ENCODE measurements around the gene ZNF175.

ZNF175 gene

DNA sequence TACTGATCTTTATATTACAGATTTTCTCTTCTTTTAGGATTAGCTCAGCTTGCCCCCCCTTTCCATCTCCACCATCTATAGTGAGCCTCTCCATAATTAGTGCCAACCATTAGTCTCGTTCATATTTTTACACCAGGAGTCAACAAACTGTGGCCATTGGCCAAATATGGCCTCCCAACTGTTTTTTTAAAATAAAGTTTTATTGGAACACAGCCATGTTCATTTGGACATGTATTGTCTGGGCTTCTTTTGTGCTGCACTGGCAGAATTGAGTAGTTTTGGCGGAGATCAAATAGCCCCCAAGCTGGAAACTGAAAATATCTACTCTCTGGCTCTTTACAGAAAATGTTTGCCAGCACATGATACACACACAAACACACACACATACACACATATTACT, 18.4 kb downstream of the ZNF175 start:
- no peak for DNase-seq (ENCODE audit: low read depth)

DNA sequence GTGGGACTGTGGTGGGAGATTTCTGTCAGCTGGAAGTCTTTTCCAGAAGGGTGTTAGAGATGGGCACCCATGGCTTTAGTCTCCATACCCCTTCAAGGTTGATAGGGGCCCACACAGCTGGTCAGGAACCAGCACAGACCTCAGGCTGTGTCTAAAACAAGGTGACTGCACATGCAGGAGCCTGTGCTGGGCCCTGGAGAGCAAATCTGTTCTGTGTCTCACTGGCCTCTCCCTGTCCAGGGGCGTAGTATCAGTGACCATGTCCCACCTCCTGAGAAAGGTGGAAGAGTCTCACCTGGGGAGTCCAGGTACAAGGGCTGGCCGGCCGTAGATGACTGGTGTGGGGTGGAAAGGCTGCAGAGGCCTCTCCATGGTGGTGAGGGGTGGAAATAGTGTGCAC, 19.4 kb downstream of the ZNF175 start:
- DNase-seq (ENCODE audit: low read depth) = no peak

DNA sequence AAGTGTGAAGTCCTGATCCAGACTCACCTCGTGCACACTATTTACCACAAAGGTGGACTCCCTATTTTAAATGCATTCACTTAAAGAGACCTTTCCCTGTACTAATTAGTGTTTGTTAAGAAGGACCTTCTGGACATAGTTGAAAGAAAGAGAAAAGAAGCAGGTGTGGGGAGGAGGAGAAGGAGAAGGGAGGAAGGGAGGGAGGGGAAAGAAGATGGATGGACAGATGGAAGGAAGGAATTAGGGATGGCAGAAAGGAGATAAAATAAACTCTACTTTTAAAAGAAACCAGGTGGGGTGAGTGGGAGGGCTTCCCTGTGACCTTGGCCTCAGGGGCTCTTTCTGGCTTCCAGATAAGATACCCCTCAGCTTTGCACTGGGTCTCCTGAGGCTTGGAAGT, 21.4 kb downstream of the ZNF175 start:
- no peak for DNase-seq (ENCODE audit: low read depth)

DNA sequence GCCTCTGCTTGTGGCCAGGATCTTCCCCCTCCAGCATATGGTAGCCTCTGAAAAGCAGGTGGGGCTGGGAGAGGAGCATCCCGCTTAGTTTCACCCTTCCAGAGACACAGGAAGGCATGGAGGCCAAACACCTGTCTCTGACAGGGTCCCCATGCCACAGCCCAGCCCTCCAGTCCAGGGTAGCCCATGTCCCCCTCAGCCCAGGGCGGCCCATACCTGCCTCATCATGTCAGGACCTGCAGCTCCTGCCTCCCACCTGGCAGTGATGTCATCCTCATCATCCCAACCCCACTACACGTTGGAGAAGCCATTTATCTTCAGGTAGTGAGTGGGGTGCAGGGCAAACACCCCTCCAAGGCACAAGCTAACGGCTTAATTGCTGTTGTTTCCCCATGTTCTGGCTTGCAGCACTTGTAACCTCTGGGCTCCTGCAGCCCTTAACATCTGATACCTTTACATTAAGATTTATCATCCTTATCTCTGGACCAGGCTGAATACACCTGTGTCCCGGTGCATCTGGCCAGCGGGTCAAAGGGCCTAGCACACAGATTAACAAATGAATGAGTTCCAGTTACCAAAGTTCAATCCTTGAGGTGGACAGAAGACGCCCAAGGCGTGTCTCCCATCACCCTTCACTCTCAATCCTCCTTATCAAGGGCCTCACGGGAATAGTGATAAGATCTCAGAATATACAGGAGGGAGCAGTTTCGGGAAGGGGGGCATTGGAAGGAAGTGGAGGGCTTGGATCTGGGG, 22.2 kb downstream of the ZNF175 start:
- DNase-seq (ENCODE audit: low read depth) = no peak

DNA sequence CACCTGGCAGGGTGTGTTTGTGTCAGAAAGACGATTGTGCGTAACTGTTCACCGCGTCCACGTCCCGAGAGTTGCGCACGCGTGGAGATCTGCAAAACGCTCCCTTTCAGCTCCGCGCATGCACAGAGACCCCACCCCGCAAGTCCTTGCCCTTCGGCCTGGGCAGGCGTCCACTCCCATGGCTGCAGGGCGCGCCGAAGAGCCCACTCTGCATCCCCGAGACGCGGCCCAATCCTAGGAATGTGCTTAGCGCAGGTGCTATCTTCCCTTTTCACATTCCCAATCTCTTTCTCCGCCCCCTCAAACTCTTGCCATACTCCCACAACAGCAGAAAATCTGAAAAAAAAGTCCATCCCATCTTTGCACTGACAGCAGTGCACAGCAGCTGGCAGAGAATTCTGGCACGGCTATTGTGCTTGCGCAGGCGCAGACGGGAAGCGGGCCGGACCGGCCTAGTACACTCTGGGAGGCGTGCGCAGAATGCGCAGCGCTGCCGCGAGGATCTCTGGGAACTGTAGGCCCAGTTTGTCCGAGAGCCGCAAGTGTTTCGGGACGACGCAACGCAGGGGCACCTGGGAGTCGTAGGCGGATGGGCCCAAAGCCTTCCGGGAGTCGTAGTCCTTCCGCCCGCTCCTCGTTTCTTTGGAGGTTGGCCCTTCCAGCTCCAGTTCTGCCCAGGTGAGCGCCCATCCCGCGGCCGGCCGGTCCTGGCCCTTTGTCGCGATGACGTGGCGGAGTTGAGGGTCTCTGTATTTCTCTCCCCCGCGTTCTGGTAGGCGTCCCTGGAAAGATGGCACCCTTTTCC, 23.1 kb downstream of the ZNF175 start:
- DNase-seq (ENCODE audit: low read depth) = peak; percentile 94

DNA sequence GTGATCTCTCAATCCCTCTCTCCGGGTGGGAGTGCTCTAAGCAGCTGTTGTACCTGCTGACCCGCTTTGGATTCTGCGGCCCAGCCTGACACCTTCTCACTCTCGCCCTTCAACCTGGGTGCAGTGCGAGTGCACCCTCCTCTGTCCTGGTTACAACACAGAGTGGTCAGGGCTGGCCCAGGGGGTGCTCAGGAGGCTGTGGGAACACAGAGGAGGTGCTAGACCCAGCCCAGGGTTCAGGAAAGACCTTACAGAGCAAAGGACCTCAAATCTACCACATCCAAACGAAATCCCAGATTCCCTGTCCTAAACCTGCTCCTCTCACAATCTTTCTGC, 23.7 kb downstream of the ZNF175 start:
- no peak for DNase-seq (ENCODE audit: low read depth)

DNA sequence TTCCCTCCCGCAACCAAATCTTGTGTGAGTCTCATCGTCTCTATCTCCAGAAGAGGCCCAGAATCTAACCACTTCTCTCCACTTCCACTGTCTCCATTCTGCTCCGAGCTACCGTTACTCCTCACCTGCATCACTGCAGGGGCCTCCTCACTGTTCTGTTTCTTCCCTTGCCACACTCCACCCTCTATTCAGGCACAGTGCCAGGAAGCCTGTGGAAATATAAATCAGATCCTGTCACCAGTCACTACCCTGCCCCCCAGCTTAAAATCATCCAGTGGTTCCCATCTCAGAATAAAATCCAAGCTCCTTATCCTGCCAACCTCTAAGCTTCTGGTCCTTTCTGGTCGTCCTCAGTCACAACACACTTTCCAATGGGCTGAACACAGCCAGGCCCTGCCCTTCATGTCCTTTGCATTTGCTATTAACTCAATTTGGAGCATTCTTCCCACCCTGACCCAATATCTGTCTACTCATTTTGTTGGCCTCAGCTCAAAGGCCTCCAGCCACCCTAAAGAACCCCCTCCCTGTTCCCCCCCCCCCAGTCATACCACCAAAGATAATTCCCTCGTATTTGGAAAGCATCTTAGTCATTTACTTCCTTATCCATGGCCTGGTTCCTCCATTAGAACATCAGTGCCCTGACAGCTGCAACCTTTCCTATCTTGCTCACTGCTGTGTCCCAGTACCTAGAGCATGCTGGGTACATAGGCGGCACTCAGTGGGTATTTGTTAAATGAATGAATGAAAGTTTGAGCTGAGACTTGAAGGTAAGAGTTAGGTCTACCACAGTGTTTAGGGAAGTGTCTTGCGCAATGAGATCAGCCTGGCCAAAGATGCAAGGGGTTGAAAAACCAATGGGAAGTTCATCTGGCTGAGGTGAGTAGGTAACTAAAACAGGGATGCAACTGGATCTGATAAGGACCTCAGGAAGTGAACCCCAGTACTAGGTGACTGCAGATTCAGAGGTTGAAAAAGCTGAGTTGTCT, 24.4 kb downstream of the ZNF175 start:
- no peak for DNase-seq (ENCODE audit: low read depth)

DNA sequence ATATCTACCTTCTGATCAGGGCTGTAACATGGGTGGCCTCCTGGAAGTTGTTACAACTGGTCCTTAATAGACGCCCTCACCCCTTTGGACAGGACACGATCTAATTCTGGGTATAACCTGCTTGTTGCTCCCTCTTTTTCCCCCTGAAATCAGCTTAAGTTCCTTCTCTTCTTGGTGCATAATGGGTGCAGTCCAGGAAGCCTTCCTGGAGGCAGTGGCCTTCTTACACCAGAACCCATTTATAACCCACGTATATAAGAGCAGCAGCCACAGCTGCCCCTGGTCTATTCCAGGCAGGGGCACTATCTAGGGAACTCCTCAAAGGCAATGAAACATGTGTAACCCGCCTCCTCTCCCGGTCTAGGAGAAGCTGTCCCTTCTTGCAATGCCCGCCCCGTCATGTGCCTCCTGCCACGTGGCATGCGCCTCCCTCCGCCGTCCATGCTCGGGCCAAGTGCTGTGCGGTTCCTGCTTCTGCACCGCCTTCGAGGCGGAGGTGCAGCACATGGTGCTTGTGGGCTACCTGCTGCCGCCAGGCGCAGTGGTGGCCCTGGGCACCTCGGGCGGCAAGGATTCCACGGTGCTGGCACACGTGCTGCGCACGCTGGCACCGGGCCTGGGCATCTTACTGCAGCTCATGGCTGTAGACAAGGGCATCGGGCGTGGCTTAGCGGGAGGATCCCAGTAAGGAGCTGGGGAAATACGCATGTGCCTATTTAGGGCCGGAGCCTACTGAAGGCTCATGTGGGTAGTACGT, 27.3 kb downstream of the ZNF175 start:
- DNase-seq (ENCODE audit: low read depth) = no peak

DNA sequence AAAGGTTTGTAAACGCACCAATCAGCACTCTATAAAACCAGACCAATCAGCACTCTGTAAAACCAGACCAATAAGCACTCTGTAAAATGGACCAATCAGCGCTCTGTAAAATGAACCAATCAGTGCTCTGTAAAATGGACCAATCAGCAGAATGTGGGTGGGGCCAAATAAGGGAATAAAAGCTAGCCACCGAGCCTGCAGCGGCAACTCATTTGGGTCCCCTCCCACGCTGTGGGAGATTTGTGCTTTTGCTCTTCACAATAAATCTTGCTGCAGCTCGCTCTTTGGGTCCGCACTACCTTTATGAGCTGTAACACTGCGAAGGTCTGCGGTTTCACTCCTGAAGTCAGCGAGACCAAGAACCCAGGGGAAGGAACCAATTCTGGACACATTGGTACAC, 28.0 kb downstream of the ZNF175 start:
- DNase-seq (ENCODE audit: low read depth) = no peak

DNA sequence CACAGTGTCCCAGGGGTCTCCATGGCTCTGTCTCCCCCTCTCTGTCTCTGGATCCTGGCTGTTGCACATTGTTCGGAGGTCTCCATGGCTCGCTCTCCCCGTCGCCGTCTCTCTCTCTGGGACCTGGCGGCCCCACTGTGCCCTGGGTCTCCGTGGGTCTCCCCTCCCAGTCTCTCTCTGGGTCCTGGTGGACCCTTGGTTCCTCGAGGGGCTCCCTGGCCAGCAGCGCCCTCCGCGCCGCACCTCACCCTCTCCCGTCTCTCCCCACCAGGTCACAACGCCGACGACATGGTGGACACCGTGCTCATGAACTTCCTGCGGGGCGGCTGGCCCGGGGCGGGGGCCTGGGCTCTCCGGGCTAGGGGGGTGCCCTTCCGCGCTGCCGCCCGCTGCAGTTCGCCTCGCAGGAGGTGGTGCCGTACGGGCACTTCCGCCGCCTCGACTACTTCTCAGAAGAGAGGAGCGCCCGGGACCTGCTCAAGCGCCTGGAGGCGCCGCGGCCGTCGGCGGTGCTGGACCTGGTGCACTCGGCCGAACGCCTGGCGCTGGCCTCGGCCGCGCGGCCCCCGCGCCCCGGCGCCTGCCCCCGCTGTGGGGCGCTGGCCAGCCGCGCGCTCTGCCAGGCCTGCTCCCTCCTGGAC, 30.0 kb downstream of the ZNF175 start:
- DNase-seq (ENCODE audit: low read depth) = no peak

DNA sequence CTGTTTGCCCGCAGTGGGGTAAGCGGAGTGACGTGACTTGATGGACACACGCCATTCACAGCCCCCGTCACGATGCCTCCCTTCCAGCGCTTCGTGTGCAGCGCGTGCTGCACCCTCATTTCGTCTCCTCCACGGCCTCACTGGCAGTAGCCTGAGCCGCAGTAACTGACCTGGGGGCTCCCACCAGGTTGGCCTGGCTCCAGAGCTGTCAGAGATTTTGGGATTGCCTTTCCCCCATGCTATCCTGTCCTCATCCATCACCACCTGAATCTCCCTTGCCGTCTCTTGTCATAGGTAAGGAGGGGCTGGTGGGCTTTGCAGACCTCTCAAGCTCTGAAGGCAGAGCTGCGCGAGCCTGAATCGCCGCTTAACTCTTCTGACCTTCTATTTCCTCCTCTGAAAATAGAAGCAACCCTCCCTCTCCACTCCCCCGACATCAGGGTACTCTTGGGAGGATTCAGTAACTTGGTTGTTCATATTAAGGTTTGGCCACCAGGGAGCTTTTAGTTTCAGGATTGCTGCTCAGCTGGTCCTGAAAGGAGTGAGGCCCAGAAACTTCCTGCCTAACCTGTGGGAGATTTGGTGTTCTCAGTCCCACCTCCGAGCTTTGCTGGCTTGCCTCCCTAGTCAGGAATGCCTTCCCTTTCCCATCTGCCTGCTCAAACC, 31.2 kb downstream of the ZNF175 start:
- DNase-seq (ENCODE audit: low read depth) = no peak

DNA sequence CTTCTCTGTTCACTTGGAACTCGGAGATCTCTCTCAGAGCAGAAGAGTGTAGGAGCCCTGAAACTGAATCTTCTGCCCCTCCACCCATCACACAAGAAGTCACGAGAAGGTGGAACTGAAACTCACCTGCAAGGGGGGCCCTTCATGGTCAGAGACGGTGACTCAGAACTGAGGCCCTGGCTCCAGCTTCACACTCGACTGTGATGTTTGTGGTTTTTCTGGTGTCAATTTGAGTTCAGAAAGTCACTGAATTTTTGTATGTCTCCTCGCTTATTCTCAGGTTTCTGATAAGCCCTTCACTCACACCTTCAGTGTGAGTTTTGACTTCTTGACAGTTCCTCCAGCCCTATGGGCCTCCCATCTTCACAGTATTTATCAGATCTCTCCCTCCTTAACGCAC, 36.0 kb downstream of the ZNF175 start:
- DNase-seq (ENCODE audit: low read depth) = no peak

DNA sequence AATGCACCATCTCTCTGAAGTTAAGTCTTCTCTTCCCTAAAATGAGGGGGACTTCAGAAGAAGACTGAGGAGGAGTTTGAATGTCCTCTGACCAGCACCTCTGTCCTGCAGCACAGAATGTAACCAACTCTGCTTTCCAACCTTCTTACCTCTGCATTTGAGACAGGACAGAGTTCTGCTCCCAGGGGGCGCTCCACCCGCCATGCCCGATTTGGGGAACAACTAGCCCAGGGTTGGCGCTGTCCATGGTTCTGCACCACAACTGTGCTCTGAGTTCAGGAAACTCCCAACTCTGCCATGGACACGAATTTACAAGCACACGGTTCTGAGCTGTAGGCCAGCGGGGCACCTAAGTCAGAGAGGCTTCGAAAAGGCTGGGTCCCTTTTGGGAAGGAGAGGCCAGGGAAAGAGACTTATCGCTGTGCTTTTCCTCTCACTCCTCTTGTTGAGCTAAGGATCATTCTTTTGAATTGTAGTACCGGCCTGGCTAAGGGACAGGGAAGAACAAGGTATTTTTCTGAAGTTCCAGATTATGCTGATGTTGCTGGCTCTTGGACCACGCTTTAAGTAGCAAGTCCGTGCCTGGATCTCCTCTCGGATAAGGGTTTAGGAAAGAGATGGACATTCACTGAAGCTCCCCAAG, 37.0 kb downstream of the ZNF175 start:
- peak; percentile 30 for DNase-seq (ENCODE audit: low read depth)

DNA sequence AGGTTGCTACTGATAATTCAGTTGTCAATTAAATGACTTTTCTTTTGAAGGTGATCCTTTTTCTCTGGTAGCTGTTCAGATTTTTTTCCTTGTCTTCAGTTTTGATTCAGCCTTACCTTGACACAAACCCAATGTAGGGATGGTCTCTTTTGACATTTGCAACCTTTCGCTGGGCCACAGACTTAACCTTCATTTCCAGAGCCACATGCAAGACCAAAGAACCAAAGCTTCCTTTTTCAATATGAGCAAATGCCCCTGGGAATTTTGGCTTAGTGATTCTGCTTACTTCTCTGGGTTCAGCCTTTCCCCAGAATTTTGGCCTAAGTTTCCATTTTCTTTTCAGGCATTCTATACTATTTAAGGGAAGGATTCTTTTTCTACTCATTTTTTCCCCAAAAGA, 39.5 kb downstream of the ZNF175 start:
- DNase-seq (ENCODE audit: low read depth) = no peak

DNA sequence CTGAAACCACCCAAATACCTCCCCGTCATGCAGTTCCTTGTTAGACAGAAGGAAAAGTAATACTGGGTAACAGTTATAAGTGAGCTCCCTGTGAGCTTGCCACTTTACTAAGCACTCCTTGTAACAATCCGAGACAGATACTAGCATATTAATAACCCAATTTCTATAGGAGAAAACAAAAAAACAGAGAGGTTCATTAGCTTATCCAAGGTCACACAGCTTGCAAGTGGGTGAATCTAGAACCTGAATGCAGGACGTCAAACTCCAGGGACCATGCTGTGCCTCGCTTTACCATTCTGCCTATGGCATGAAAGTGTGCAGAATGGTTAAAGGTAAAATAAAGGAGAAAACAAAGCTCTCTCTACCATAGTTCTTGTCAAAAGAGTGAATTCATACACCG, 43.7 kb downstream of the ZNF175 start:
- DNase-seq (ENCODE audit: low read depth) = no peak

DNA sequence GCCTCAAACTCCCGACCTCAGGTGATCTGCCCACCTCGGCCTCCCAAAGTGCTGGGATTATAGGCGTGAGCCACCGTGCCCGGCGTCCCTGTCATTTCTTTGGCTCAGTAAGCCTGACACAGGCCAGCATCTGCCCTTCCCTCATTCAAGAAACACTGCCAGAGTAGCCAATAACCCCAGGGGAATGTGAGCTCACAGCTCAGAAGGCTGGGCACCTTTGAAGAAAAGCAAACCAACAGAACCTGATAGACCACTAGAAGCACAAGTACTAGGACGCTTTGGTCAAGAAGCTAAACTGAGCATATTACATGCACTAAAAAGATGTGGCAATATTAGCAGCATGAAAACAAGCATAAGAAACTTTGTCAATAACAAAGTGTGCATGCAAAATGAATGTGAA, 44.9 kb downstream of the ZNF175 start:
- DNase-seq (ENCODE audit: low read depth) = no peak

DNA sequence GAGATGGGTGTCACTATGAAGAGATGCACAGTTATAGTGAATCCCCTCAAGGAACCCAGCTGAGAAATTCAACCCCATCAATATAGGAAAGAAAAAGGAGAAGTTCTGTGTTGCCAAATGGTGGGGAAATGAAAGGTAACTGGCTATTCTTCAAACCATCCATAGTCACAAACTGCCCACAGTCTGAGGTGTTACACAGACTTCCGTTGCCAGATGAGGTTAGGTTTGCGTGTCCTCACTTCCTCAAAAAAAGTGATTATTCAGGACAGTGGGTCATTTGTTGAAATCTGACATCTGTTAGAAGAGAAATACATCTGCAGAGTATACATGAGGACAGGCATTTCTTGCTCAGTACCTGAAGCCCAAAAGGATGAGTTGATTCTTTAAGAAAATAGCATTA, 50.1 kb downstream of the ZNF175 start:
- no peak for DNase-seq (ENCODE audit: low read depth)

DNA sequence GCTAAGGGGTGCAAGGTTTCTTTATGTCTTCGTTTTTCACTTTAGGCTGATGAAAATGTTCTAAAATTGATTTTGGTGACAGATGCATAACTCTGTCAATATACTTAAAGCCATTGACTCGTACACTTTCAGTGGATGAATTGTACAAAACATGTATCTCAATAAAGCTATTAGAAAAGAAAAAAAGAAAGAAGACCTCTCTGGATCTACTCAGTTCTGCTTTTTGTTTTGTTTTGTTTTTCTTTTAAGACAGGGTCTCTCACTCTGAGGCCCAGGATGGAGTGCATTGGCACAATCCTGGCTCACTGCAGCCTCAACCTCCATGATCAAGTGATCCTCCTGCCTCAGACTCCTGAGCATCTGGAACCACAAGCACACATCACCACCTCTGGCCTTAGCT, 55.6 kb downstream of the ZNF175 start:
- no peak for DNase-seq (ENCODE audit: low read depth)

DNA sequence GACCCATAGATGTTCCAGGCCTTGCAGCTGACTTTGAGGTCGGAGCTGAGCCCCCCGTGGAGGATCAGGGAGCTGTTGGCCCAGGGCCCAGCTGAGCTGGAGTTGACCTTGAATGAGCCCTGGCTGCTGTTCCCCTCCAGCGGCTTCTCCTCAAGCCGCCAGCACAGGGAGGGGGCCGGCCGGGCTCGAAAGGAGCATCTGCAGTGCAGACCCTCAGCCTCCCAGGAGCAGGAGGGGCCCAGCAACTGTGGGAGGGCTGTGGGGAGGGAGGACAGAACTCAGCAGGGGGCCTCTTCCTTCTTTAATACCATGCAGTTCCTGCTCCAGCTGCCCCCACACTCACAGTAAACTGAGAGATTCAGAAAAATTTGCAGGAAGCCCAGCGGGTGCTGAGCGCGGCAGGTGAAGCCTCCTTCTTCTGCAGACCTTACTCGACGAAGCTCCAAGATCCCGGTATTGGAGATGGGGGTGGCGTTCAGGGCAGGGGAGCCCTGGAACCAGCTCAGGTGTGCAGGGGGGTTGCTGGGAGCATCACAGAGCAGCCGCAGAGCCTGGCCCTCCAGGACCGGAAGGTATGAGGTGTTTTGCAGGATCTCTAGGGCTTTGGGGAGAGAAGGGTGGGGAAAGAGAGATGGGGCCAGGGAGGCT, 56.5 kb downstream of the ZNF175 start:
- no peak for DNase-seq (ENCODE audit: low read depth)
